ENCODE results near the gene CCDC183. TPM values are rescaled to one million over a fixed set of nuclear protein-coding genes. Genes with fewer than 3 reads are reported as not detected.

Gene CCDC183
- total and polyA plus RNA-seq, 4 donors: 0.38 to 4.6 (median 2.2) TPM

DNA sequence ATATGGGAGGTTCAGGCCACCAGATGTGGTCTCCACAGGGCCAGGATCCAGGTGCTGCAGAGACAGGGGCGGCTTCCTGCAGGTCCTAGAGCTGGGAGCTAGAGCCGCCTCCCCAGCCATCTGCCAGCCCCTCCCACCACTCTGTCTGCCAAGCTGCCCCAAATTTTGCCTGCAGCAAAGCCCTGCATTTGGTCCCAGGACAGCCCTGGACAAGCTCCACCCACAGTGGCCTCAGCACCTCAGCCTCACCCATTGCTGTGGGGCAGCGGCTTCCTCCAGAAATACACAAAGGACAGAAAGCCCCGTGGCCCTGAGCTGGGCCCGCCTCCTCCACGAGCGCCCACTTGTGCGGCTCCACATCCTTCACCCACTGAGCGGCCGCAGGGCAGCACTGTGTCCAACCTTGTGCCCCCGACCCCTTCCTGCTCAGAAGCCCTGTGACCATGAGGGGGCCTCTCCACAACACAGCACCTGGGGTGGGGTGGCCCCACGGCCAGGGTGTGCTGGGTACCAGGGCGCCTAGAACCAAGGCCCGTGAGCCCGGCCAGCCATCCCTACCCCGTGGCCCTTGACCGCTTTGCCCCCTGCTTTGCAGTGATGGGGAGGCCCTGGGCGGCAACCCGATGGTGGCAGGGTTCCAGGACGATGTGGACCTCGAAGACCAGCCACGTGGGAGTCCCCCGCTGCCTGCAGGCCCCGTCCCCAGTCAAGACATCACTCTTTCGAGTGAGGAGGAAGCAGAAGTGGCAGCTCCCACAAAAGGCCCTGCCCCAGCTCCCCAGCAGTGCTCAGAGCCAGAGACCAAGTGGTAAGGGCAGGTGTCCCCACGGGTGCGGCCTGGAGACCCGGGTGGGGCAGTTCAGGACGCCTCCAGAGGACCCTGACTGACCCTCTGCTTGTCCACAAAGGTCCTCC is 42.4 kb downstream of the CCDC183 start:
- TF ChIP-seq, protein P1, sequence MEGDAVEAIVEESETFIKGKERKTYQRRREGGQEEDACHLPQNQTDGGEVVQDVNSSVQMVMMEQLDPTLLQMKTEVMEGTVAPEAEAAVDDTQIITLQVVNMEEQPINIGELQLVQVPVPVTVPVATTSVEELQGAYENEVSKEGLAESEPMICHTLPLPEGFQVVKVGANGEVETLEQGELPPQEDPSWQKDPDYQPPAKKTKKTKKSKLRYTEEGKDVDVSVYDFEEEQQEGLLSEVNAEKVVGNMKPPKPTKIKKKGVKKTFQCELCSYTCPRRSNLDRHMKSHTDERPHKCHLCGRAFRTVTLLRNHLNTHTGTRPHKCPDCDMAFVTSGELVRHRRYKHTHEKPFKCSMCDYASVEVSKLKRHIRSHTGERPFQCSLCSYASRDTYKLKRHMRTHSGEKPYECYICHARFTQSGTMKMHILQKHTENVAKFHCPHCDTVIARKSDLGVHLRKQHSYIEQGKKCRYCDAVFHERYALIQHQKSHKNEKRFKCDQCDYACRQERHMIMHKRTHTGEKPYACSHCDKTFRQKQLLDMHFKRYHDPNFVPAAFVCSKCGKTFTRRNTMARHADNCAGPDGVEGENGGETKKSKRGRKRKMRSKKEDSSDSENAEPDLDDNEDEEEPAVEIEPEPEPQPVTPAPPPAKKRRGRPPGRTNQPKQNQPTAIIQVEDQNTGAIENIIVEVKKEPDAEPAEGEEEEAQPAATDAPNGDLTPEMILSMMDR (IDR thresholded peaks at IDR 0.05; ENCODE audit: control extremely low read depth, extremely low read depth): no peak
- Histone ChIP-seq H3K4me3 (no peak overlapping the region), H3K27ac (ENCODE audit: low read depth in 1 of 2, low read length in 1 of 2) (no peak overlapping the region), H3K9ac (ENCODE audit: insufficient read depth in 1 of 2, low read length in 2 of 2) (no peak overlapping the region), H3K4me1 (ENCODE audit: control insufficient read depth in 5 of 5, insufficient read depth in 5 of 5, low read length in 5 of 5) (peaks cover 0 to 23% (median 8%) of the 10 kb centered on the region in 5 donors), H3K36me3 (ENCODE audit: control insufficient read depth in 4 of 4, insufficient read depth in 4 of 4, low read length in 4 of 4) (peaks cover 0 to 46% (median 2%) of the 10 kb centered on the region in 4 donors), H3K27me3 (ENCODE audit: control insufficient read depth in 3 of 3, insufficient read depth in 3 of 3, low read length in 2 of 3) (peaks cover 0 to 5% (median 3%) of the 10 kb centered on the region in 3 donors), H3K9me3 (ENCODE audit: control insufficient read depth in 4 of 4, insufficient read depth in 3 of 4, low read length in 3 of 4) (no peaks in the 10 kb centered on the region)
- no peak for DNase-seq
- no peak for ATAC-seq (ENCODE audit: insufficient read depth, low FRiP score)
- WGBS, 2 donors: 91% methylated on average over 29 of the region's 29 CpGs

DNA sequence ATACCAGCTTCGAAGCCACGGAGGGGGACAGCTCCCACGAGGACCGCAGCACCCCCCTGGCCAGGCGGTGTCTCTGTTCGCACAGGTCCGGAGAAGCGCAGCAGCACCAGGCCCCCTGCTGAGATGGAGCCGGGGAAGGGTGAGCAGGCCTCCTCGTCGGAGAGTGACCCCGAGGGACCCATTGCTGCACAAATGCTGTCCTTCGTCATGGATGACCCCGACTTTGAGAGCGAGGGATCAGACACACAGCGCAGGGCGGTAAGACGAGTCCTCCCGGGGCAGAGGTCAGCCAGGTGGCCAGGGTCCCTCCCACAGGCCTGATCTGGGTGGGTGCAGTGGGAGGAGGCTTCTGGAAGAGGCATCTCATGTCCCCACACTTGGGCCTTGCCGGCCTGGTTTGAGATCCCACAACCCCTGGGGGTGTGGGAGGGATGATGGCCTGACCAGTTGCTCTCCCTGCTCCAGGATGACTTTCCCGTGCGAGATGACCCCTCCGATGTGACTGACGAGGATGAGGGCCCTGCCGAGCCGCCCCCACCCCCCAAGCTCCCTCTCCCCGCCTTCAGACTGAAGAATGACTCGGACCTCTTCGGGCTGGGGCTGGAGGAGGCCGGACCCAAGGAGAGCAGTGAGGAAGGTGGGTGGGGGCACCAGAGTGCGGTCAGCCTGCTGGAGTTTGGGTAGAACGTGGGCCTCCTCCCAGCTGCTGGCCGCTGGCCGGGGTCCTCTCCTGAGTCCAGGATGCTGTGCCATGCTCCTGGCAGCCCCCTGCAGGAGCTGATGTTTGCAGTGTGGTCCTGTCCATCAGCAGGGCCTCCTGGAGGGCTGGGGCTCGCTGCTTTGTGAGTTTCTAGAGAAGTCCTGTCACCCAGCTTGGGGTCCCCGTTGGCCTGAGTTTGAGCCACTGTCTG is 43.3 kb downstream of the CCDC183 start:
- H3K27me3 ChIP-seq (ENCODE audit: control insufficient read depth in 3 of 3, insufficient read depth in 3 of 3, low read length in 2 of 3): peaks cover 0 to 5% (median 3%) of the 10 kb centered on the region in 3 donors
- no peak overlapping the region for H3K27ac ChIP-seq (ENCODE audit: low read depth in 1 of 2, low read length in 1 of 2)
- H3K4me1 ChIP-seq (ENCODE audit: control insufficient read depth in 5 of 5, insufficient read depth in 5 of 5, low read length in 5 of 5): peaks cover 0 to 23% (median 10%) of the 10 kb centered on the region in 5 donors
- ATAC-seq (ENCODE audit: insufficient read depth, low FRiP score) (no peak), DNase-seq (no peak)
- H3K36me3 ChIP-seq (ENCODE audit: control insufficient read depth in 4 of 4, insufficient read depth in 4 of 4, low read length in 4 of 4): peaks cover 0 to 43% (median 2%) of the 10 kb centered on the region in 4 donors
- TF ChIP-seq, protein P1 (IDR thresholded peaks at IDR 0.05; ENCODE audit: control extremely low read depth, extremely low read depth): no peak
- no peak overlapping the region for H3K4me3 ChIP-seq
- 92 to 94% methylated on average over 34 to 36 of the region's 36 CpGs for WGBS, 2 donors
- H3K9ac ChIP-seq (ENCODE audit: insufficient read depth in 1 of 2, low read length in 2 of 2): no peak overlapping the region
- H3K9me3 ChIP-seq (ENCODE audit: control insufficient read depth in 4 of 4, insufficient read depth in 3 of 4, low read length in 3 of 4): no peaks in the 10 kb centered on the region

DNA sequence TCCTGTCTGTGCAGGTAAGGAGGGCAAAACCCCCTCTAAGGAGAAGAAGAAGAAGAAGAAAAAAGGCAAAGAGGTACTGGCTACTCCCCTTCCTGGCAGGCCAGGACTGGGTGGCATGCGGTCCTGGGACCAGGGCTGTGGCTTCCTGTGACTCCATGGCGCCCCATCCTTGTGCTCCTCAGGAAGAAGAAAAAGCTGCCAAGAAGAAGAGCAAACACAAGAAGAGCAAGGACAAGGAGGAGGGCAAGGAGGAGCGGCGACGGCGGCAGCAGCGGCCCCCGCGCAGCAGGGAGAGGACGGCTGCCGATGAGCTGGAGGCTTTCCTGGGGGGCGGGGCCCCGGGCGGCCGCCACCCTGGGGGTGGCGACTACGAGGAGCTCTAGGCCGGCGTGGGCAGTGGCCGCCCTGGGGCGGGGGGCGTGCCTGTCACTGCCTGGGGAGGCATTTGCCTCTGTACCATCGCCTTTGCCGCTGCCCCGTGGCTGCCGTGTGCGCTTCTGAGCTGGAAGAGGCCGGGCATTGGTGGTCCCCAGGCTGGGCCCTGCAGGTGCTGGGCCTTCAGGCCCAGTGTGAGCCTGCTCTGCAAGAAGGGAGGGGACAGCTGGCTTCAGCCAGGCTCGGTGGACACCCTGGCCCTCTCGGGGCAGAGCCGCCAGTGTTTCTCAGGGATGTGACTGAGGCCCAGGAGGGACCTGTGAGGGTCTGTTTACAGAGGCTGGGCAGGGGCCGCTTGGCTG is 44.2 kb downstream of the CCDC183 start:
- TF ChIP-seq, protein P1 (IDR thresholded peaks at IDR 0.05; ENCODE audit: control extremely low read depth, extremely low read depth): no peak
- Histone ChIP-seq H3K4me3 (no peak overlapping the region), H3K9me3 (ENCODE audit: control insufficient read depth in 4 of 4, insufficient read depth in 3 of 4, low read length in 3 of 4) (peaks cover 0 to 1% (median 0%) of the 10 kb centered on the region in 4 donors), H3K4me1 (ENCODE audit: control insufficient read depth in 5 of 5, insufficient read depth in 5 of 5, low read length in 5 of 5) (peaks cover 0 to 23% (median 10%) of the 10 kb centered on the region in 5 donors), H3K9ac (ENCODE audit: insufficient read depth in 1 of 2, low read length in 2 of 2) (no peak overlapping the region), H3K27ac (ENCODE audit: low read depth in 1 of 2, low read length in 1 of 2) (no peak overlapping the region), H3K36me3 (ENCODE audit: control insufficient read depth in 4 of 4, insufficient read depth in 4 of 4, low read length in 4 of 4) (peaks cover 0 to 40% (median 2%) of the 10 kb centered on the region in 4 donors), H3K27me3 (ENCODE audit: control insufficient read depth in 3 of 3, insufficient read depth in 3 of 3, low read length in 2 of 3) (peaks cover 0 to 8% (median 3%) of the 10 kb centered on the region in 3 donors)
- WGBS, 2 donors: 80 to 84% methylated on average over 23 to 32 of the region's 32 CpGs
- no peak for DNase-seq
- no peak for ATAC-seq (ENCODE audit: insufficient read depth, low FRiP score)

Data from lung (tissue), 12 donors.